ENCODE measurements around the gene TWNK.

TWNK gene

DNA sequence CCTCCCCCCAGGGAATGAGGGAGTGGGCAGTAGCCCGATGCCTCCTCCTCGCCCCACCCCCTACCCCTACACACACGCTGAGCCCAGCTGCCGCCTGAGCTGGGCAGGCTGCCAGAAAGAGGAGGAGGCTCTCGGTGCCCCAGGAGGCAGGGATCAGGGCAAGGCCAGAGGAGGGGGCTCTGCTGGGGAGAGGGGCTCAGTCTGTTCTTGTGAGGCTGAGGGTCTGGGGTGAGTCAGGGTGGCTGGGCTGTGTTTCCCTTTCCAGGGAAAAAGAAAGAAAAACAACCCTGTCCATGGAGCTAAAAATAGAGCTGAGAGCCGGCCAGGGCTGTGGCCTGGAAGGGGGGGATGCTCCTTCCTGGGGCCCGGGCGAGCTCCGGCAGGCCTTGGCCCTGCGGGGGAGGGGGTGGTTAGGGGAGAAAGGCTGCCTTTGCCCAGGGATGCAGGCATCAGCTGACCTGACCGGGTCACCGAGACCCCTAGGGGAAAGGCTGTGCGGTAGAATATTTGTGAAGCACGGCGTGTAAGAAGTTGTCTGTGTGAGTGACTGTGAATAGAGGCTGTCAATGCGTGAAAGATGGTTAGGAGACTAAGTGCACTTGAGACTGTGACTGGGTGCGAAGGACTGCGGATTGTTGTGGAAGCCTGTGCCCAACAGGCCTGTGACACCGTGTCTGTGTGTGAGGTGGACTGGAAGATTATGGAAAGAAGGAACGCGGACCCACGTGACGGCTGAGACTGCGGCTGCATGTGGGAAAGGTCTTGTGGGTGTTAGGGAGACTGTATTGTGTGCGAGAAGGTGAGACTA lies 11.0 kb downstream of the TWNK start:
- DNase-seq = peak; percentile 61

- DNase-seq = peak; percentile 17
Observed at GRCh38 chr10:100998991-100999741, 11.8 kb downstream of the TWNK start.

GRCh38 chr10:100999742-101000126 lies 12.4 kb downstream of the TWNK start, which contains the start of gene LZTS2:
Gene LZTS2 (plus strand): TSS chr10:100999808. CDS start chr10:101002539, 2,731 bp downstream.
- DNase-seq = no peak

- DNase-seq = no peak
Observed at GRCh38 chr10:101000127-101000914, 13.0 kb downstream of the TWNK start.

GRCh38 chr10:101000915-101001658 lies 13.7 kb downstream of the TWNK start:
- peak; percentile 26 for DNase-seq

DNA sequence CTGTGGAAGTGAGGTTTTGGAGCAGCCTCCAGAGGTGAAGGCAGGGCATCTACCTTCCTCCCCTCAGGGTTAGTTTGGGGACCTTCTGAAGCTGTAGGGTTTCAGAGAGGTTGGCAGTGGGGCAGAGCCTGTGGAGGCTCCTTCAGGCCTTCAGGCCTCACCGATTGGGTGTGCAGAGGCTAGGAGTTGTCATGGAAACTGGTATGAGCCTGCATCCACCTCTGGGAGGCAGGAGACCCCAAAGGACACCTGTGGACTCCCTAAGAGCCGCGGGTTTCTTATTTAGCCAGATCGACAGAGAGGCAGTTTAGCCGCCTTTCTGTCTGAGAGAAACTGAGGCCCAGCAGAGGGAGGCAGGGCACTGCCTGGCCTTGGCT lies 14.3 kb downstream of the TWNK start:
- no peak for DNase-seq

DNA sequence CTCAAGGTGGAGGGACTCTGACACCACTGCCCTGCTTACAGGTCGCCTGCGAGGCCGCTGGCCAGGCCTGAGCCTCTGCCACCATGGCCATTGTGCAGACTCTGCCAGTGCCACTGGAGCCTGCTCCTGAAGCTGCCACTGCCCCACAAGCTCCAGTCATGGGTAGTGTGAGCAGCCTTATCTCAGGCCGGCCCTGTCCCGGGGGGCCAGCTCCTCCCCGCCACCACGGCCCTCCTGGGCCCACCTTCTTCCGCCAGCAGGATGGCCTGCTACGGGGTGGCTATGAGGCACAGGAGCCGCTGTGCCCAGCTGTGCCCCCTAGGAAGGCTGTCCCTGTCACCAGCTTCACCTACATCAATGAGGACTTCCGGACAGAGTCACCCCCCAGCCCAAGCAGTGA lies 15.1 kb downstream of the TWNK start:
- no peak for DNase-seq

- DNase-seq = no peak
Observed at GRCh38 chr10:101003639-101004206, 16.4 kb downstream of the TWNK start.

GRCh38 chr10:101005361-101005760 lies 18.0 kb downstream of the TWNK start:
- no peak for DNase-seq

DNA sequence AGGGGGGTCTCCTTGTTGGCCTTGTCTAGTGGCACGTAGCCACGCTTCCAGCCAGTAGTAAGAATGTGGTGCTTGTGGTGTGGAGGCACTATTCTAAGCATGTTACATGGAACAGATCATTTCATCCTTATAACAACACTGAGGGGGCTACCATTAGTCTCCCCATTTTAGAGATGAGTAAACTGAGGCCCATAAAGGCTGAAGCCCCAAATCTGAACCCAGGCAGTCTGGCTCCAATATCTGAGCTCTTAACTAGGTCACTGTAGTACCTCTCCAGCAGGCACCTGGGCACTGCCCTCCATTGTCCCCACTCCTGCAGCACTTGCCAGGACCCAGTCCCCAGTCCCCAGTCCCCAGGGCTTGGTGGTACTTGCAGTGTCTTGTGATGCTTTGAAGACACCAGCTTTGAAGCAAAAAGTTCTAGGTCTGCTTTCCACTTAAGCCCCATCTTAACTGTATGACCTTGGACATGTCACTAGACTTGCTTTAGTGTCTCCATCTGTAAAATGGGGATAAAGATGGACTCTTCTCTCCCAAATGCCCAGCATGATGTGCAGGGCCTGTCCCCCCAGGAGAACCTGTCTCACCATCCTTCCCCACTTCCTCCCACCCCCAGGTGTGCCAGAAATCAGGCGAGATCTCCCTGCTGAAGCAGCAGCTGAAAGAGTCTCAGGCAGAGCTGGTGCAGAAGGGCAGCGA lies 18.7 kb downstream of the TWNK start:
- DNase-seq = no peak

DNA sequence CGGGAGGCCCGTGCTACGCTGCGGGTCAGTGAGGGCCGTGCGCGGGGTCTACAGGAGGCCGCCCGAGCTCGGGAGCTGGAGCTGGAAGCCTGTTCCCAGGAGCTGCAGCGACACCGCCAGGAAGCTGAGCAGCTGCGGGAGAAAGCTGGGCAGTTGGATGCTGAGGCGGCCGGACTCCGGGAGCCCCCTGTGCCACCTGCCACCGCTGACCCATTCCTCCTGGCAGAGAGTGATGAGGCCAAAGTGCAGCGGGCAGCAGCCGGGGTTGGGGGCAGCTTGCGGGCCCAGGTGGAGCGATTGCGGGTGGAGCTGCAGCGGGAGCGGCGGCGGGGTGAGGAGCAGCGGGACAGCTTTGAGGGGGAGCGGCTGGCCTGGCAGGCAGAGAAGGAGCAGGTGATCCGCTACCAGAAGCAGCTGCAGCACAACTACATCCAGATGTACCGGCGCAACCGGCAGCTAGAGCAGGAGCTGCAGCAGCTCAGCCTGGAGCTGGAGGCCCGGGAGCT lies 19.3 kb downstream of the TWNK start:
- no peak for DNase-seq

GRCh38 chr10:101007099-101007711 lies 19.9 kb downstream of the TWNK start:
- DNase-seq = no peak

DNA sequence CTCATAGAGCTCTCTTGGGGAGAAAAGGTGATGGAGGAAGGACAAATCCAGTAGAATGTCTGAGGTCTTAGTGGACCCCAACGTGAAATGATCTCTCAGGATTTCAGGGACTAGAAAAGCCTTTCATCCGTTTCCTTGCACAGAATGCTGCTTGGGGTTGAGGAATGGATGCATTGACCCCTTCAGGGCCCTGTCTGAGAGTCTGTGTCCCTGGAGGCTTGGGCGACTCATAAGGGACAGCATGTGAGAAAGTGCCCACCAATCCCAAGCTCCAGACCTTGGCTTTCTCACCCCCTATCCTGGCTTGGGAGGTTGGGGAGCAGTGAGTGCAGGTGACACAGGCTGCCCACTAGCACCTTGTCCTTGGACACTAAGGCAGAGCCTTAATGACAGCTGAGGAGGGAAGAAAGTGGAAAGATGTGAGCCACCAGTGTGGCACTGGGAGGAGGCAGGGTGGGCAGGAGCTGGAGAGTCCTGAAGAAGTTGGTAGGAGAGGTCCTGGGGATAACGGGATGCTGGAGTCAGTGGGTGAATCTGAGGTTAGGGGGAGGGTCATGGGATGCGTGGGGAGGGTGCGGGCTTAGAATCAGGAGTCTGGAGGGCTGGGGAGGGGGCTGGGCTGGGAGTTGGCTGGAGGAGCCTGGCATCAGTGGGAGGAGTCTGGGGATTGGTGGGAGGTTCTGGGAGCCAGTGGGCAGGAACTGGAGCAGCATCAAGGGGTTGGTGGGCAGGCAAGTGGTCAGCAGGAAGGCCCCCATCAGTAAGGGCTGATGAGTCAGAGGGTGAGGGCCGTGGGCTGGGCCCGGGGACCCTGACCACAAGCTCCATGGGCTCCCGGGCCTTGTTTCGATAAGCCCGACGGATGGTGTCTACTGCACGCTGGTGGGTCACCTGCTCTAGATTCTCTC lies 20.8 kb downstream of the TWNK start:
- DNase-seq = no peak

- DNase-seq = no peak
Observed at GRCh38 chr10:101008823-101009423, 21.6 kb downstream of the TWNK start.

DNA sequence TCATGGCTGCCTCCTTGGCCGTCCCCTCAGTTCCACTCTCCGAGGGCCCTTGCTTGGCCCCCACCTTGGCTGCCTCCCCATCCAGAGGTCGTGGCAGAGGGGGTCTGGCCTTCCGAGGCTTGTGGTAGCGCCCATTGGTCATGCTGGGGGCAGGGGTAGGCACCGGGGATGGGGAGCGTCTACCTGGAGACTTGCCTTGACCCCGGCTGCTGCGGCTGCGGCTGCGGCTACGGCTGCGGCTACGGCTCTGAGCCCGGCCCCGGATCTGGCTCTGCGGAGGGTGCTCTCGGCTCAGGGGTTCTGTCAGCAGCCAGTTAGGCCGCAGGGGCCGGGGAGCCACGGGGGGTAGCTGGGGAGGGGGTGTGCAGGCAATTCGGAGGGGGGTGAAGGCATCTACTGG lies 23.0 kb downstream of the TWNK start:
- DNase-seq = no peak

DNA sequence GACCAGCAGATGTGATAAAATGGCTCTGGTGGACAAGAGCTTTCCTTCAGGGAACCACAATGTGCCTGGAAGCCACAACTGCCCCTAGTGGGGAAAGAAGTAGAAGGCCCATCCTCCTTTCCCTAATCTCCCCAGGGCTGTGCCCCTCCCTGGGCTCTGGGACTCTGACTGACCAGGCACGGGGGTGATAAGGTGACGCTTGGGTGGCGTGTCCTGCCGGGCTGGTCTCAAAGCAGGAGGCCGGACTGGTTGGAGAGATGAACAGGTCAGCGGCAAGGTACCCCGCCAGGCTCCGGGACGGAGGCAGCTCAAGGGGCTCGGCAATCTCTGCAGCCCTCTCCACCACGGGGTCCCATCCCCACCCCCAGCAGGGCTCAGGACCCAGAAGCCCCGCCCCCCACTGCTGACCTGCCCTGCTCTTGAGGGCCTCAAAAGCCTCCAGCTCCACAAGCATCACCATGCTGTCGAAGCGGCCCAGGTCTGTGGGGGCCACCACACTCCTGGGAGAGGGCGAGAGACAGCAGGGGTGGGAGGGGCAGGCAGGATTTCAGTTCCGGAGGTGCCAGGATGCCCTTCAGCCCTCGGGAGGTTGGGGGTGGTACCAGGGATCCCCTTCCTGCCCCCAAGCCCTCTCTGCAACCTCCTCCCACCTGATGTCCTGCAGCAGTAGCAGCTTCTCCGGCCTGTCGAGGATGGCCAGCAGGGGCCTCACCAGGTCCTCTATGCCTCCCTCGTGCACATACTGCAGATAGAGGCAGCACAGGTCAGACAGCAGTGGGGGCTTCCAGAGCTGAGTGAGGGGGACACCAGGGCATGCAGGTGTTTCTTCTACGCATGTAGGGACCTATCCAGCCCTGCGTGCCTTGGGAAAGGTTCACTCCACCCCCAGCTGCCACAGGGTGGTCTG lies 24.4 kb downstream of the TWNK start:
- no peak for DNase-seq

- peak; percentile 66 for DNase-seq
Observed at GRCh38 chr10:101012525-101013364, 25.4 kb downstream of the TWNK start.

All from GF-D8 (cell line).